NCI-H748 (cell line): Measurements from ENCODE around the gene GRAMD1C.
A peak's percentile ranks its signal among the peaks of the same experiment; 100 is the strongest.
"Not testable (repeated sequence)": the region's sequence is repeated elsewhere in the genome, so short reads cannot be mapped to it uniquely, and the experiment has no call there.

Experiments used
- DNase-seq: peaks from one replicate; lab custom pipeline; 2025; ENCODE audit not compliant: unreplicated experiment; lab: John Stamatoyannopoulos, UW

The GRAMD1C gene

GRCh38 chr3:113838631-113839209, at the start of gene GRAMD1C:
Gene GRAMD1C (plus strand): TSS chr3:113838788. CDS start chr3:113838910, 122 bp downstream.
- DNase-seq = peak; percentile 86

- no peak for DNase-seq
These were observed 47.2 kb upstream of the GRAMD1C start for GRCh38 chr3:113791381-113791780.

- no peak for DNase-seq
These were observed 44.1 kb upstream of the GRAMD1C start for GRCh38 chr3:113794526-113794925.

- no peak for DNase-seq
These were observed 42.9 kb upstream of the GRAMD1C start for GRCh38 chr3:113795693-113796092.

GRCh38 chr3:113802795-113803455, 35.7 kb upstream of the GRAMD1C start:
- DNase-seq = no peak

GRCh38 chr3:113804661-113805060, 33.9 kb upstream of the GRAMD1C start:
- DNase-seq = no peak

GRCh38 chr3:113805249-113805648, 33.3 kb upstream of the GRAMD1C start:
- DNase-seq = no peak

GRCh38 chr3:113812854-113813253, 25.7 kb upstream of the GRAMD1C start:
- DNase-seq = no peak

- DNase-seq = no peak
These were observed 18.7 kb upstream of the GRAMD1C start for GRCh38 chr3:113819866-113820265.

- no peak for DNase-seq
These were observed 13.5 kb upstream of the GRAMD1C start for GRCh38 chr3:113825090-113825489.

GRCh38 chr3:113828600-113828999, 10.0 kb upstream of the GRAMD1C start:
- DNase-seq = no peak

- no peak for DNase-seq
These were observed 8.8 kb upstream of the GRAMD1C start for GRCh38 chr3:113829576-113830354.

- no peak for DNase-seq
These were observed 7.6 kb upstream of the GRAMD1C start for GRCh38 chr3:113831103-113831355.

- DNase-seq = no peak
These were observed 6.0 kb upstream of the GRAMD1C start for GRCh38 chr3:113832477-113833164.

- DNase-seq = no peak
These were observed 3.6 kb upstream of the GRAMD1C start for GRCh38 chr3:113834983-113835382.

- no peak for DNase-seq
These were observed 963 bp downstream of the GRAMD1C start for GRCh38 chr3:113839551-113839950.

- DNase-seq = peak; percentile 39
These were observed 6.1 kb downstream of the GRAMD1C start for GRCh38 chr3:113844622-113845222.

- DNase-seq = no peak
These were observed 8.7 kb downstream of the GRAMD1C start for GRCh38 chr3:113847247-113847646.

GRCh38 chr3:113847664-113848461, 9.3 kb downstream of the GRAMD1C start:
- DNase-seq = no peak

GRCh38 chr3:113849071-113849470, 10.5 kb downstream of the GRAMD1C start:
- not testable (repeated sequence) for DNase-seq

GRCh38 chr3:113849841-113850240, 11.3 kb downstream of the GRAMD1C start:
- DNase-seq = not testable (repeated sequence)
